Measurements from ENCODE around the gene DAAM1.

DAAM1 gene

DNA sequence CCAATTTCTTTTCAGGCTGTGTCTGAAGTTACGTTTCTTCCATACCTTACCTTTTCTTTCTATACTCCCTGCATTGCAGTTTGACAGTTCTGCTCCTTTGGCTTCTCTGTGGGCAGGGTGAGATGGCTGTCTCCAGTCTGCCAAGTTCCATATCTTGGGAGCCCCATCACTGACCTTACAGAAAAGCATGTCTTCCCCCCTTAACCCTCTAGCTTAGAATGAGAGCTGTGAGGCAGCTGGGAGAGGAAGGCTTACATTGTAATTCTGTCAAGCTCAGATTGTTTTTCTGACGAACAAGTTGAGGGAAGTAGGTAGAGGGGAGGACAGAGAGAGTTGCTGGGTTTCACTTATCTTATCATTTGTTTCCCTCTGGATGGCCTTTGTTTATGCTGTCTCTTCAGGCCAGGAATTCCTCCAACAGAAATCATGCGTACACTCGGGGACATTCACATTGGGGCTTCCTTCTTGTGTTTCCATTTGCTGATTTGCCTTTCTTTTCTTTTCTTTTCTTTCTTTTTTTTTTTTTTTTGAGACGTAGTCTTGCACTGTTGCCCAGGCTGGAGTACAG lies 9.3 kb downstream of the DAAM1 start:
- no peak for DNase-seq
- Mint-ChIP-seq H3K36me3 (ENCODE audit: low read depth) (peaks cover 16% of the 10 kb centered on the region), H3K9me3 (peaks cover 12% of the 10 kb centered on the region), H3K27me3 (ENCODE audit: low read depth, poor library complexity) (peaks cover 6% of the 10 kb centered on the region), H3K4me1 (peaks cover 52% of the 10 kb centered on the region), H3K4me3 (no peak overlapping the region), H3K27ac (peak overlapping the region; percentile 71)
- TF ChIP-seq, protein P1, sequence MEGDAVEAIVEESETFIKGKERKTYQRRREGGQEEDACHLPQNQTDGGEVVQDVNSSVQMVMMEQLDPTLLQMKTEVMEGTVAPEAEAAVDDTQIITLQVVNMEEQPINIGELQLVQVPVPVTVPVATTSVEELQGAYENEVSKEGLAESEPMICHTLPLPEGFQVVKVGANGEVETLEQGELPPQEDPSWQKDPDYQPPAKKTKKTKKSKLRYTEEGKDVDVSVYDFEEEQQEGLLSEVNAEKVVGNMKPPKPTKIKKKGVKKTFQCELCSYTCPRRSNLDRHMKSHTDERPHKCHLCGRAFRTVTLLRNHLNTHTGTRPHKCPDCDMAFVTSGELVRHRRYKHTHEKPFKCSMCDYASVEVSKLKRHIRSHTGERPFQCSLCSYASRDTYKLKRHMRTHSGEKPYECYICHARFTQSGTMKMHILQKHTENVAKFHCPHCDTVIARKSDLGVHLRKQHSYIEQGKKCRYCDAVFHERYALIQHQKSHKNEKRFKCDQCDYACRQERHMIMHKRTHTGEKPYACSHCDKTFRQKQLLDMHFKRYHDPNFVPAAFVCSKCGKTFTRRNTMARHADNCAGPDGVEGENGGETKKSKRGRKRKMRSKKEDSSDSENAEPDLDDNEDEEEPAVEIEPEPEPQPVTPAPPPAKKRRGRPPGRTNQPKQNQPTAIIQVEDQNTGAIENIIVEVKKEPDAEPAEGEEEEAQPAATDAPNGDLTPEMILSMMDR (IDR thresholded peaks at IDR 0.05): no peak

DNA sequence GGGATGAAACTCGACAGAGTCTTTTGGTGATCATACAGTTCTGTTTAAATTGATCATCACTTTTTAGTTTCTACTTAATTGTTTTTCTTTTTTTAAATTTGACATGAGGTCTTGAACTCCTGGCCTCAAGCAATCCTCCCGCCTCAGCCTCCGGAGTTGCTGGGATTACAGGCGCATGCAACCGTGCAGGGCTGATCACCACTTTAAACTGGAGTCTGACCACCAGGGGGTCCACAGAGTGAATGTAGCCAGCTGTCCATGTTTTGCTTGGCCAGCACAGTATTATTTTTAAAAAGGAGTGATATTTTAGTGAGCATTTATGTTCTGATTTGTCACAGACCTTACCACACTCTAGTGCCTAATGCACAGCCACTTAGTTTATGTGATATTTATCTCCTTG lies 10.7 kb downstream of the DAAM1 start:
- Mint-ChIP-seq H3K27me3 (ENCODE audit: low read depth, poor library complexity) (peaks cover 2% of the 10 kb centered on the region), H3K36me3 (ENCODE audit: low read depth) (peaks cover 16% of the 10 kb centered on the region), H3K27ac (no peak overlapping the region), H3K4me3 (no peak overlapping the region), H3K9me3 (peaks cover 12% of the 10 kb centered on the region), H3K4me1 (peaks cover 45% of the 10 kb centered on the region)
- TF ChIP-seq, protein P1 (IDR thresholded peaks at IDR 0.05): peak; percentile 15
- no peak for DNase-seq

DNA sequence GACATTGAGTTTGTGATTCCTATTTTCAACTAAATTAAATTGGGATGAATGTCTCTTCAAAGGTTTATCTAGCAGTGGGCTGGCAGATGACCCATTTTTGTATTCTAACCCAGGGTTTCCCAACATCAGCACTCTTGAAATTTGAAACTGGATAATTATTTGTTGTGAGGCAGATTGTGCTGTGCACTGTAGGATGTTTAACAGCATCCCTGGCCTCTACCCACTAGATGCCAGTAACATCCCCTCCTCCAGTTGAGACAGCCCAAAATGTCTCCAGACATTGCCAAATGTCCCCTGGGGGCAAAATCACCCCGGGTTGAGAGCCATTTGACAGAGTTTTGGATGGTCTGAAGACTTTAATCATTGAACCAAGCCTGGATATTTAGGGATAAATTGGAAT lies 11.1 kb downstream of the DAAM1 start:
- TF ChIP-seq, protein P1 (IDR thresholded peaks at IDR 0.05): no peak
- peaks cover 41% of the 10 kb centered on the region for H3K4me1 Mint-ChIP-seq
- peaks cover 10% of the 10 kb centered on the region for H3K9me3 Mint-ChIP-seq
- peaks cover 2% of the 10 kb centered on the region for H3K27me3 Mint-ChIP-seq (ENCODE audit: low read depth, poor library complexity)
- DNase-seq: no peak
- H3K36me3 Mint-ChIP-seq (ENCODE audit: low read depth): peaks cover 12% of the 10 kb centered on the region
- H3K4me3 Mint-ChIP-seq: no peak overlapping the region
- H3K27ac Mint-ChIP-seq: peak overlapping the region; percentile 56

DNA sequence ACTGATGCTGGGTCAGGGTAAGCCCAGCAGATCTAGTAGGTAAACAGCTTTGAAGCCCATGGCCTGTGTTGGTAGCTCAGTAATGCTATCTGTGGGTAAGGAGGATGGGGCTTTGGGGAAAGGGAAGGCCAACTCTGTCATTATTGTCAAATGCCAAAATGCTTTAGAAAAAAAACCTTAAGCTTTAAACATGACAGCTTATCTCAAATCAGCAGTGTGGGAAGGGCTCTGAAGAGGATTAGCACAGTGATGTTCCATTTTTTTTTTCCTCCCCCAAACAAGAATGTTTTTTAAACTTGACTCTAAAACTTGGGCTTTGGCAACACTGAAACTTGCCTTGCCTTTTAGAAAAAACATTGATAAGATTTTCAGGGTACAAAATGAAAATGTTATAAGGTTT lies 11.7 kb downstream of the DAAM1 start:
- Mint-ChIP-seq H3K4me3 (no peak overlapping the region), H3K27ac (peak overlapping the region; percentile 56), H3K27me3 (ENCODE audit: low read depth, poor library complexity) (peaks cover 2% of the 10 kb centered on the region)

DNA sequence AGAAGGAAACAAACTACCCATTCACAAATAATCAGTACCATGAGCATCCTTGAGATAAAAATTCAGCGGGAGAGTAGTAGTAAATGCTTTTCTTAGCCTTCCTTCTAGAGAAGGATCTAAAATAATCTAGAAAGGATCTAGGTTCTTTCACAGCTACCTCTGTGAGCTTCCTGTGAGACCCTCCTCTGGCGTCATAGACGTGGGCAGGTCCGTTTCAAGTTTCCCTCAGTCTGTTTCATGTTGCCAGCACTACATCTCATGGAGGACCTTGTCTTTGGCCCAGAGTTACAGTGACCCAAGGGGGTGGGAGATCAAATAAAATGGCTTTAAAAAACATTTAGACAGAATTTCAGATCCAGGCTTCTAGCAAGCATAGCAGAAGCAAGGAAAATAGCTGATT lies 13.6 kb downstream of the DAAM1 start:
- Mint-ChIP-seq H3K36me3 (ENCODE audit: low read depth) (peaks cover 5% of the 10 kb centered on the region), H3K9me3 (peaks cover 4% of the 10 kb centered on the region), H3K27me3 (ENCODE audit: low read depth, poor library complexity) (peaks cover 2% of the 10 kb centered on the region), H3K27ac (peak overlapping the region; percentile 81), H3K4me1 (peaks cover 41% of the 10 kb centered on the region), H3K4me3 (no peak overlapping the region)
- no peak for DNase-seq
- TF ChIP-seq, protein P1 (IDR thresholded peaks at IDR 0.05): no peak

More for the DNA sequence above, 11.7 kb downstream of the DAAM1 start:
- Mint-ChIP-seq H3K9me3 (peaks cover 8% of the 10 kb centered on the region), H3K4me1 (peaks cover 41% of the 10 kb centered on the region), H3K36me3 (ENCODE audit: low read depth) (peaks cover 10% of the 10 kb centered on the region)
- TF ChIP-seq, protein P1 (IDR thresholded peaks at IDR 0.05): no peak
- no peak for DNase-seq

DNA sequence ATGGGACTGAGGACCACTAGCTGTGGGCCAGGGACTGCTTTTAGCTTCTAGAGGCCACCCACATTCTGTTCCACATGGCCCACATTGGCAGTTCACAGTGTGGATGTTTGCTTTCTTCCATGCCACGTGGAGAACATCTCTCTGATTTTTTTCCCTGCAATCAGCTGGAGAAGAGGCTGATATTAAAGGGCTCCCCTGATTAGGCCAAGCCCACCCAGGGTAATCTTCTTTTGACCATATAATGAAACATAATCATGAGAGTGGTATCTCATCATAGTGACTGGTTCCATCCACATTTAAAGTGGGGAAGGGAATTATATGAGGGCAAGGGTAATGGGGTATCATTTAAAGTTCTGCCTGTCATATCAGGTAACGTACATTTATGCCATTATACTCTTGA lies 15.8 kb downstream of the DAAM1 start:
- Mint-ChIP-seq H3K27ac (no peak overlapping the region), H3K4me1 (peaks cover 25% of the 10 kb centered on the region), H3K4me3 (no peak overlapping the region), H3K36me3 (ENCODE audit: low read depth) (peaks cover 13% of the 10 kb centered on the region), H3K9me3 (no peaks in the 10 kb centered on the region), H3K27me3 (ENCODE audit: low read depth, poor library complexity) (no peaks in the 10 kb centered on the region)
- TF ChIP-seq, protein P1 (IDR thresholded peaks at IDR 0.05): no peak
- no peak for DNase-seq
